ENCODE results near the gene GAS6. TPM values are rescaled to one million over a fixed set of nuclear protein-coding genes. Genes with fewer than 3 reads are reported as not detected.

The GAS6 gene
- total RNA-seq, 4 donors from 2014 or later = 132 to 392 (median 217) TPM

DNA sequence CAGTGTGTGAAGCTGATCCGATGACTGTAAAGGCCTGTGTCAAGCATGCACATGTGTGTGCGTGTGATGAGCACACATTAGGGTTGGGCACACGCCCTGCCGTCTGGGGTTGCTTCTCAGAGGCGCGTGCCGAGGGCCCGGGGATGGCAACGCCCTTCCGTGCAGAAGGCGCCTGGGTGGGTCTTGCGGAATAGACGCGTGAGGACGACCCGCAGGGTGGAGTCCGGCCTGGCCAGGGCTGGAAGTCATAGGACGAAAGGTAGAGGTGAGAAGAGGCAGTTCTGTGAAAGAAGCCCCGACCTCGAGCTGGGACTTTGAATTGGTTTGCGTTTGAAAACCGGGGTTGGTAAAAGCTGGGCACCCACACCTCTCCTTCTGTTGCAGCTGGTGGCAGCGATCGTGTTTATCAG, 69.1 kb downstream of the GAS6 start:
- H3K27me3 ChIP-seq = no peaks in the 10 kb centered on the region
- 68 to 80% methylated on average over 8 to 10 of the region's 24 CpGs for WGBS, 2 donors (ENCODE audit: low coverage in 1 of 2)
- TF ChIP-seq POLR2AphosphoS5 (IDR thresholded peaks at IDR 0.05) (no peak), POLR2A (IDR thresholded peaks at IDR 0.05) (no peak), EP300 (IDR thresholded peaks at IDR 0.05) (no peak)
- TF ChIP-seq, protein P1, sequence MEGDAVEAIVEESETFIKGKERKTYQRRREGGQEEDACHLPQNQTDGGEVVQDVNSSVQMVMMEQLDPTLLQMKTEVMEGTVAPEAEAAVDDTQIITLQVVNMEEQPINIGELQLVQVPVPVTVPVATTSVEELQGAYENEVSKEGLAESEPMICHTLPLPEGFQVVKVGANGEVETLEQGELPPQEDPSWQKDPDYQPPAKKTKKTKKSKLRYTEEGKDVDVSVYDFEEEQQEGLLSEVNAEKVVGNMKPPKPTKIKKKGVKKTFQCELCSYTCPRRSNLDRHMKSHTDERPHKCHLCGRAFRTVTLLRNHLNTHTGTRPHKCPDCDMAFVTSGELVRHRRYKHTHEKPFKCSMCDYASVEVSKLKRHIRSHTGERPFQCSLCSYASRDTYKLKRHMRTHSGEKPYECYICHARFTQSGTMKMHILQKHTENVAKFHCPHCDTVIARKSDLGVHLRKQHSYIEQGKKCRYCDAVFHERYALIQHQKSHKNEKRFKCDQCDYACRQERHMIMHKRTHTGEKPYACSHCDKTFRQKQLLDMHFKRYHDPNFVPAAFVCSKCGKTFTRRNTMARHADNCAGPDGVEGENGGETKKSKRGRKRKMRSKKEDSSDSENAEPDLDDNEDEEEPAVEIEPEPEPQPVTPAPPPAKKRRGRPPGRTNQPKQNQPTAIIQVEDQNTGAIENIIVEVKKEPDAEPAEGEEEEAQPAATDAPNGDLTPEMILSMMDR (IDR thresholded peaks at IDR 0.05) = no peak
- ATAC-seq = no peak
- H3K4me3 ChIP-seq = no peak overlapping the region
- H3K9me3 ChIP-seq = no peaks in the 10 kb centered on the region
- H3K36me3 ChIP-seq = peaks cover 0 to 27% of the 10 kb centered on the region in 2 donors
- H3K4me1 ChIP-seq = no peaks in the 10 kb centered on the region
- no peak overlapping the region for H3K27ac ChIP-seq

- Histone ChIP-seq H3K9me3 (no peaks in the 10 kb centered on the region), H3K4me1 (no peaks in the 10 kb centered on the region), H3K36me3 (peaks cover 0 to 22% of the 10 kb centered on the region in 2 donors), H3K27ac (no peak overlapping the region), H3K27me3 (no peaks in the 10 kb centered on the region), H3K4me3 (no peak overlapping the region)
- ATAC-seq = no peak
- WGBS, 2 donors (ENCODE audit: low coverage in 1 of 2) = no CpG with 5 or more reads among the region's 23 CpGs
- no peak for TF ChIP-seq EP300 (IDR thresholded peaks at IDR 0.05)
- TF ChIP-seq POLR2AphosphoS5 (IDR thresholded peaks at IDR 0.05) = no peak
- TF ChIP-seq, protein P1 (IDR thresholded peaks at IDR 0.05) = no peak
- no peak for TF ChIP-seq POLR2A (IDR thresholded peaks at IDR 0.05)
Measured at GRCh38 chr13:113794086-113794485, 69.8 kb downstream of the GAS6 start.

DNA sequence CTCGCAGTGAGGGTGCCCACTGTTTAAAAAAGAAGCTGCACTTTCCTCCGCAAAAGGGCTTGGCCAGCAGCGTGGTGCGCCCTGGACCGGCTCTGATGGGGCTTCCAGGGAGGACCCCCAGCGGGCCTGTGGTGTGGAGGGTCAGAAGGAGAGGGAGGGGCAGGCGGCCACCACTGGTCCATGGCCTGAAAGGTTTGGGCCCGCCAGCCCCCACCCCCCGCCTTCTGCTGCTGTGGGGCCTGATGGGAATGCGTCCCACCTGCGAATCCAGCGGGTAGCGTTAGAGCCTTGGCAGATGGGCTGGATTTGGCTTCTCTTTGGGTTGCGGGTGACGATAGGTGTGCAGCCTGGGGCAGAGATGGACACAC, 70.2 kb downstream of the GAS6 start:
- no peak for ATAC-seq
- WGBS, 2 donors (ENCODE audit: low coverage in 1 of 2) = no CpG with 5 or more reads among the region's 15 CpGs

GRCh38 chr13:113792886-113793717, 70.8 kb downstream of the GAS6 start:
- ATAC-seq = no peak
- Histone ChIP-seq H3K9me3 (no peaks in the 10 kb centered on the region), H3K4me3 (no peak overlapping the region), H3K27ac (no peak overlapping the region), H3K4me1 (no peaks in the 10 kb centered on the region), H3K27me3 (no peaks in the 10 kb centered on the region), H3K36me3 (peaks cover 0 to 22% of the 10 kb centered on the region in 2 donors)
- 67 to 89% methylated on average over 4 to 7 of the region's 33 CpGs for WGBS, 2 donors (ENCODE audit: low coverage in 1 of 2)
- TF ChIP-seq POLR2AphosphoS5 (IDR thresholded peaks at IDR 0.05) (no peak), POLR2A (IDR thresholded peaks at IDR 0.05) (no peak), EP300 (IDR thresholded peaks at IDR 0.05) (no peak)
- TF ChIP-seq, protein P1 (IDR thresholded peaks at IDR 0.05) = no peak

More for the DNA sequence above, 70.2 kb downstream of the GAS6 start:
- Histone ChIP-seq H3K36me3 (peaks cover 0 to 22% of the 10 kb centered on the region in 2 donors), H3K9me3 (no peaks in the 10 kb centered on the region), H3K4me3 (no peak overlapping the region), H3K27ac (no peak overlapping the region), H3K27me3 (no peaks in the 10 kb centered on the region), H3K4me1 (no peaks in the 10 kb centered on the region)
- TF ChIP-seq POLR2A (IDR thresholded peaks at IDR 0.05) (no peak), EP300 (IDR thresholded peaks at IDR 0.05) (no peak), POLR2AphosphoS5 (IDR thresholded peaks at IDR 0.05) (no peak)
- TF ChIP-seq, protein P1 (IDR thresholded peaks at IDR 0.05) = no peak

- Histone ChIP-seq H3K4me1 (no peaks in the 10 kb centered on the region), H3K4me3 (no peak overlapping the region), H3K27me3 (no peaks in the 10 kb centered on the region), H3K9me3 (no peaks in the 10 kb centered on the region), H3K36me3 (peaks cover 0 to 21% of the 10 kb centered on the region in 2 donors), H3K27ac (no peak overlapping the region)
- WGBS, 2 donors (ENCODE audit: low coverage in 1 of 2) = 62 to 65% methylated on average over 8 to 11 of the region's 12 CpGs
- no peak for ATAC-seq
- TF ChIP-seq, protein P1 (IDR thresholded peaks at IDR 0.05) = no peak
- TF ChIP-seq POLR2A (IDR thresholded peaks at IDR 0.05) = no peak
- no peak for TF ChIP-seq POLR2AphosphoS5 (IDR thresholded peaks at IDR 0.05)
- no peak for TF ChIP-seq EP300 (IDR thresholded peaks at IDR 0.05)
Measured at GRCh38 chr13:113792236-113792770, 71.6 kb downstream of the GAS6 start.

Data from gastroesophageal sphincter (tissue), 4 donors.